K562 (cell line): ENCODE measurements around the gene EPB41L2.

ENCODE experiments used
- CREB1 ChIP-seq, 2 experiments: sonication (generic) in 1 of 2; formaldehyde crosslinking in 1 of 2; IDR thresholded peaks; 2 replicates each; pipeline versions ENCODE4 v1.6.1 to v1.8.0; 2012 to 2022; ENCODE audit warnings: inconsistent platforms in 1 of 2, mild to moderate bottlenecking in 1 of 2, missing genetic modification reagents in 1 of 2, moderate library complexity in 1 of 2
- ETV6 ChIP-seq, 3 experiments: fragments of 150-350 bp in 1 of 3; sonication (generic) in 1 of 3; formaldehyde crosslinking in 1 of 3; IDR thresholded peaks; 2 replicates each; pipeline versions ENCODE4 v1.6.1 to v1.8.0; 2014 to 2022; ENCODE audit warnings: borderline replicate concordance in 2 of 3, low read depth in 2 of 3, antibody characterized with exemption in 1 of 3, low read length in 1 of 3, mild to moderate bottlenecking in 1 of 3, missing genetic modification reagents in 1 of 3
- POLR2A ChIP-seq: fragments of 450-650 bp; conservative IDR thresholded peaks from 2 replicates; pipeline ENCODE4 v1.6.1; 2016
- TEAD4 ChIP-seq, 2 experiments: sonication (generic) in 1 of 2; formaldehyde crosslinking in 1 of 2; IDR thresholded peaks; 2 replicates each; pipeline versions ENCODE4 v1.6.1 to v1.8.0; 2012 to 2022; ENCODE audit warnings: borderline replicate concordance in 1 of 2, inconsistent platforms in 1 of 2, low read length in 1 of 2, mild to moderate bottlenecking in 1 of 2, missing genetic modification reagents in 1 of 2
- U2AF1 ChIP-seq: fragments of 200-400 bp; formaldehyde crosslinking; optimal IDR thresholded peaks from 2 replicates; pipeline ENCODE3; 2017; ENCODE audit warnings: mild to moderate bottlenecking, low read depth, low read length, moderate library complexity
- TF ChIP-seq, protein P1 (sequence below): sonication (generic); formaldehyde crosslinking; IDR thresholded peaks from 2 replicates; pipeline ENCODE4 v1.5.0; 2020; ENCODE audit warnings: missing genetic modification reagents

GRCh38 chr6:131052181-131052580 lies 10.9 kb downstream of the EPB41L2 start:
- TF ChIP-seq ETV6 (IDR thresholded peaks at IDR 0.05; ENCODE audit: borderline replicate concordance in 1 of 2, low read depth in 2 of 2, low read length in 1 of 2), result no peak
- no peak for TF ChIP-seq ETV6 (CRISPR knock-in tag; IDR thresholded peaks at IDR 0.05; ENCODE audit: borderline replicate concordance)
- TF ChIP-seq, protein P1, sequence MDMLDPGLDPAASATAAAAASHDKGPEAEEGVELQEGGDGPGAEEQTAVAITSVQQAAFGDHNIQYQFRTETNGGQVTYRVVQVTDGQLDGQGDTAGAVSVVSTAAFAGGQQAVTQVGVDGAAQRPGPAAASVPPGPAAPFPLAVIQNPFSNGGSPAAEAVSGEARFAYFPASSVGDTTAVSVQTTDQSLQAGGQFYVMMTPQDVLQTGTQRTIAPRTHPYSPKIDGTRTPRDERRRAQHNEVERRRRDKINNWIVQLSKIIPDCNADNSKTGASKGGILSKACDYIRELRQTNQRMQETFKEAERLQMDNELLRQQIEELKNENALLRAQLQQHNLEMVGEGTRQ (CRISPR knock-in tag), result no peak
- no peak for TF ChIP-seq U2AF1
- no peak for TF ChIP-seq TEAD4 (IDR thresholded peaks at IDR 0.05; ENCODE audit: low read length)
- no peak for TF ChIP-seq TEAD4 (CRISPR knock-in tag; IDR thresholded peaks at IDR 0.05; ENCODE audit: borderline replicate concordance)
- TF ChIP-seq CREB1 (IDR thresholded peaks at IDR 0.05), result no peak
- TF ChIP-seq CREB1 (CRISPR knock-in tag; IDR thresholded peaks at IDR 0.05), result no peak
- no peak for TF ChIP-seq POLR2A
